H1 (cell line): ENCODE measurements around the gene ENTPD2. TPM values are rescaled to one million over a fixed set of nuclear protein-coding genes. Genes with fewer than 3 reads are reported as not detected.

Experiments
- BRCA1 ChIP-seq: IDR thresholded peaks from 2 replicates; pipeline ENCODE4 v1.6.1; 2012; ENCODE audit warnings: low read depth, low read length, improper control_type of control experiment
- polyA plus RNA-seq, 7 experiments: library from polyadenylated mRNA; depleted of rRNA in 3 of 7; stranded (reverse) in 5 of 7; unstranded in 2 of 7; fragments of >200 nt in 5 of 7; fragments of 200-250 nt in 2 of 7; gene quantifications; 1 replicate in 5 of 7; 2 replicates in 1 of 7; 4 replicates in 1 of 7; pipeline versions ENCODE4 v1.2.1 to v1.2.3, GENCODE V29; 2011 to 2013; ENCODE audit warnings: missing spikeins in 2 of 7, mixed read lengths in 2 of 7
- total RNA-seq: library from RNA; stranded (reverse); fragmentation: NEBNext Ultra II Directional; extraction: Animal tissue kit (Norgen Biotek cat#: 25700); gene quantifications from 2 replicates; pipeline ENCODE4 v1.2.1, GENCODE V29; 2021
- TF ChIP-seq, protein P1 (sequence below): fragments of 300-600 bp; sonication (generic); IDR thresholded peaks from 2 replicates; pipeline ENCODE4 v1.7.1; 2012; ENCODE audit warnings: low read length, moderate library complexity, mild to moderate bottlenecking, inconsistent platforms; ENCODE audit not compliant: insufficient replicate concordance

Gene ENTPD2
- total and polyA plus RNA-seq, 2 of the 8 experiments (the other 6 are each of a cell fraction or from before 2014, with no cell fraction given) = 0.65 to 3.8 TPM

- TF ChIP-seq, protein P1, sequence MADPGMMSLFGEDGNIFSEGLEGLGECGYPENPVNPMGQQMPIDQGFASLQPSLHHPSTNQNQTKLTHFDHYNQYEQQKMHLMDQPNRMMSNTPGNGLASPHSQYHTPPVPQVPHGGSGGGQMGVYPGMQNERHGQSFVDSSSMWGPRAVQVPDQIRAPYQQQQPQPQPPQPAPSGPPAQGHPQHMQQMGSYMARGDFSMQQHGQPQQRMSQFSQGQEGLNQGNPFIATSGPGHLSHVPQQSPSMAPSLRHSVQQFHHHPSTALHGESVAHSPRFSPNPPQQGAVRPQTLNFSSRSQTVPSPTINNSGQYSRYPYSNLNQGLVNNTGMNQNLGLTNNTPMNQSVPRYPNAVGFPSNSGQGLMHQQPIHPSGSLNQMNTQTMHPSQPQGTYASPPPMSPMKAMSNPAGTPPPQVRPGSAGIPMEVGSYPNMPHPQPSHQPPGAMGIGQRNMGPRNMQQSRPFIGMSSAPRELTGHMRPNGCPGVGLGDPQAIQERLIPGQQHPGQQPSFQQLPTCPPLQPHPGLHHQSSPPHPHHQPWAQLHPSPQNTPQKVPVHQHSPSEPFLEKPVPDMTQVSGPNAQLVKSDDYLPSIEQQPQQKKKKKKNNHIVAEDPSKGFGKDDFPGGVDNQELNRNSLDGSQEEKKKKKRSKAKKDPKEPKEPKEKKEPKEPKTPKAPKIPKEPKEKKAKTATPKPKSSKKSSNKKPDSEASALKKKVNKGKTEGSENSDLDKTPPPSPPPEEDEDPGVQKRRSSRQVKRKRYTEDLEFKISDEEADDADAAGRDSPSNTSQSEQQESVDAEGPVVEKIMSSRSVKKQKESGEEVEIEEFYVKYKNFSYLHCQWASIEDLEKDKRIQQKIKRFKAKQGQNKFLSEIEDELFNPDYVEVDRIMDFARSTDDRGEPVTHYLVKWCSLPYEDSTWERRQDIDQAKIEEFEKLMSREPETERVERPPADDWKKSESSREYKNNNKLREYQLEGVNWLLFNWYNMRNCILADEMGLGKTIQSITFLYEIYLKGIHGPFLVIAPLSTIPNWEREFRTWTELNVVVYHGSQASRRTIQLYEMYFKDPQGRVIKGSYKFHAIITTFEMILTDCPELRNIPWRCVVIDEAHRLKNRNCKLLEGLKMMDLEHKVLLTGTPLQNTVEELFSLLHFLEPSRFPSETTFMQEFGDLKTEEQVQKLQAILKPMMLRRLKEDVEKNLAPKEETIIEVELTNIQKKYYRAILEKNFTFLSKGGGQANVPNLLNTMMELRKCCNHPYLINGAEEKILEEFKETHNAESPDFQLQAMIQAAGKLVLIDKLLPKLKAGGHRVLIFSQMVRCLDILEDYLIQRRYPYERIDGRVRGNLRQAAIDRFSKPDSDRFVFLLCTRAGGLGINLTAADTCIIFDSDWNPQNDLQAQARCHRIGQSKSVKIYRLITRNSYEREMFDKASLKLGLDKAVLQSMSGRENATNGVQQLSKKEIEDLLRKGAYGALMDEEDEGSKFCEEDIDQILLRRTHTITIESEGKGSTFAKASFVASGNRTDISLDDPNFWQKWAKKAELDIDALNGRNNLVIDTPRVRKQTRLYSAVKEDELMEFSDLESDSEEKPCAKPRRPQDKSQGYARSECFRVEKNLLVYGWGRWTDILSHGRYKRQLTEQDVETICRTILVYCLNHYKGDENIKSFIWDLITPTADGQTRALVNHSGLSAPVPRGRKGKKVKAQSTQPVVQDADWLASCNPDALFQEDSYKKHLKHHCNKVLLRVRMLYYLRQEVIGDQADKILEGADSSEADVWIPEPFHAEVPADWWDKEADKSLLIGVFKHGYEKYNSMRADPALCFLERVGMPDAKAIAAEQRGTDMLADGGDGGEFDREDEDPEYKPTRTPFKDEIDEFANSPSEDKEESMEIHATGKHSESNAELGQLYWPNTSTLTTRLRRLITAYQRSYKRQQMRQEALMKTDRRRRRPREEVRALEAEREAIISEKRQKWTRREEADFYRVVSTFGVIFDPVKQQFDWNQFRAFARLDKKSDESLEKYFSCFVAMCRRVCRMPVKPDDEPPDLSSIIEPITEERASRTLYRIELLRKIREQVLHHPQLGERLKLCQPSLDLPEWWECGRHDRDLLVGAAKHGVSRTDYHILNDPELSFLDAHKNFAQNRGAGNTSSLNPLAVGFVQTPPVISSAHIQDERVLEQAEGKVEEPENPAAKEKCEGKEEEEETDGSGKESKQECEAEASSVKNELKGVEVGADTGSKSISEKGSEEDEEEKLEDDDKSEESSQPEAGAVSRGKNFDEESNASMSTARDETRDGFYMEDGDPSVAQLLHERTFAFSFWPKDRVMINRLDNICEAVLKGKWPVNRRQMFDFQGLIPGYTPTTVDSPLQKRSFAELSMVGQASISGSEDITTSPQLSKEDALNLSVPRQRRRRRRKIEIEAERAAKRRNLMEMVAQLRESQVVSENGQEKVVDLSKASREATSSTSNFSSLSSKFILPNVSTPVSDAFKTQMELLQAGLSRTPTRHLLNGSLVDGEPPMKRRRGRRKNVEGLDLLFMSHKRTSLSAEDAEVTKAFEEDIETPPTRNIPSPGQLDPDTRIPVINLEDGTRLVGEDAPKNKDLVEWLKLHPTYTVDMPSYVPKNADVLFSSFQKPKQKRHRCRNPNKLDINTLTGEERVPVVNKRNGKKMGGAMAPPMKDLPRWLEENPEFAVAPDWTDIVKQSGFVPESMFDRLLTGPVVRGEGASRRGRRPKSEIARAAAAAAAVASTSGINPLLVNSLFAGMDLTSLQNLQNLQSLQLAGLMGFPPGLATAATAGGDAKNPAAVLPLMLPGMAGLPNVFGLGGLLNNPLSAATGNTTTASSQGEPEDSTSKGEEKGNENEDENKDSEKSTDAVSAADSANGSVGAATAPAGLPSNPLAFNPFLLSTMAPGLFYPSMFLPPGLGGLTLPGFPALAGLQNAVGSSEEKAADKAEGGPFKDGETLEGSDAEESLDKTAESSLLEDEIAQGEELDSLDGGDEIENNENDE = no peak
- TF ChIP-seq BRCA1 = no peak
Observed at GRCh38 chr9:137023157-137023556, 30.7 kb downstream of the ENTPD2 start (continued).
